Body of pancreas (tissue), 4 donors: Measurements from ENCODE around the gene RPL3. TPM values are rescaled to one million over a fixed set of nuclear protein-coding genes. Genes with fewer than 3 reads are reported as not detected.
A peak's percentile ranks its signal among the peaks of the same experiment; 100 is the strongest.
"Not testable (repeated sequence)": the region's sequence is repeated elsewhere in the genome, so short reads cannot be mapped to it uniquely, and the experiment has no call there.

ENCODE experiments used
- ATAC-seq: fragments of 150-250 bp; one replicate; pipeline ENCODE4 v1.9.1; 2016
- DNase-seq, 4 donors: peaks; one replicate each; pipeline ENCODE4 v3.0.0-alpha.2; 2019
- H3K27ac ChIP-seq, 4 donors: fragments of 200-600 bp; sonication (generic); 1 replicate in 3 of 4; 2 replicates in 1 of 4; pipeline versions ENCODE4 v1.5.1 to v1.6.1; 2016 to 2019; ENCODE audit warnings: mild to moderate bottlenecking in 1 of 4, mixed read lengths in 1 of 4, moderate library complexity in 1 of 4
- H3K27me3 ChIP-seq, 2 donors: fragments of 200-600 bp; sonication (generic); one replicate each; pipeline ENCODE4 v1.6.0; 2016; ENCODE audit warnings: mild to moderate bottlenecking in 1 of 2
- H3K36me3 ChIP-seq, 2 donors: fragments of 200-600 bp; sonication (generic); replicated peaks in 1 of 2; 2 replicates each; pipeline ENCODE4 v1.5.1; 2016; ENCODE audit warnings: low read depth in 2 of 2; ENCODE audit not compliant: insufficient read depth in 1 of 2
- H3K4me1 ChIP-seq: fragments of 200-600 bp; sonication (generic); one replicate; pipeline ENCODE4 v1.6.0; 2016
- H3K4me3 ChIP-seq, 2 donors: fragments of 200-600 bp; sonication (generic); 1 replicate in 1 of 2; 2 replicates in 1 of 2; pipeline ENCODE4 v1.5.1; 2016 to 2019
- H3K9me3 ChIP-seq, 3 donors: fragments of 200-600 bp; sonication (generic); 1 replicate in 2 of 3; 2 replicates in 1 of 3; pipeline ENCODE4 v1.5.1; 2016
- CTCF ChIP-seq, 7 experiments: fragments of 450-650 bp in 4 of 7; fragments of 200-600 bp in 3 of 7; sonication (generic) in 3 of 7; IDR thresholded peaks; one replicate each; pipeline ENCODE4 v1.5.1; 2016 to 2019; ENCODE audit warnings: antibody characterized with exemption in 7 of 7
- POLR2A ChIP-seq, 3 donors: fragments of 450-650 bp; IDR thresholded peaks; one replicate each; pipeline ENCODE4 v1.6.1; 2016; ENCODE audit warnings: antibody characterized with exemption in 3 of 3, mild to moderate bottlenecking in 2 of 3
- WGBS, 2 donors: methylation state at CpG; one replicate each; pipeline ENCODE4 v1.1.5; 2017; 5-methylcytosine and 5-hydroxymethylcytosine counted together
- intact Hi-C: fragments of 100-400 bp; cut with DNase I; formaldehyde crosslinking; loops from one replicate; pipeline ENCODE4 v1.15.1; 2023
- total RNA-seq, 2 donors: library from RNA; depleted of rRNA; stranded (reverse); fragments of >200 nt; gene quantifications; one replicate each; pipeline ENCODE4 v1.1.0, GENCODE V29; 2016

The RPL3 gene
- total RNA-seq, 2 donors from 2014 or later: 1,625 to 1,893 TPM

- WGBS, 2 donors: 31 to 36% methylated on average over 5 of the region's 5 CpGs
- DNase-seq (peak in 2 of 4 donors; percentile 53 to 68), ATAC-seq (peak; percentile 28)
Measured at GRCh38 chr22:39336411-39336810, 17.0 kb upstream of the RPL3 start.

GRCh38 chr22:39332441-39333064 lies 13.1 kb upstream of the RPL3 start:
- Histone ChIP-seq H3K9me3 (no peaks in the 10 kb centered on the region), H3K27ac (peak overlapping the region; percentile 58 to 76 (median 68)), H3K36me3 (no peaks in the 10 kb centered on the region), H3K4me1 (peaks cover 65% of the 10 kb centered on the region), H3K4me3 (no peak overlapping the region), H3K27me3 (no peaks in the 10 kb centered on the region)
- 25 to 26% methylated on average over 5 of the region's 5 CpGs for WGBS, 2 donors
- TF ChIP-seq POLR2A (IDR thresholded peaks at IDR 0.05) (no peak), CTCF (IDR thresholded peaks at IDR 0.05) (no peak)
- peak; percentile 67 to 79 (median 74) for DNase-seq
- intact Hi-C loops: no loop called here
- ATAC-seq: peak; percentile 79

More at GRCh38 chr22:39336411-39336810, 17.0 kb upstream of the RPL3 start:
- H3K27ac ChIP-seq: peak overlapping the region in 3 of 4 donors; percentile 21 to 76 (median 56)
- no peak overlapping the region for H3K4me3 ChIP-seq
- peaks cover 56% of the 10 kb centered on the region for H3K4me1 ChIP-seq
- H3K27me3 ChIP-seq: no peaks in the 10 kb centered on the region
- TF ChIP-seq CTCF (IDR thresholded peaks at IDR 0.05): no peak
- TF ChIP-seq POLR2A (IDR thresholded peaks at IDR 0.05): no peak
- intact Hi-C loops: no loop called here
- H3K9me3 ChIP-seq: no peaks in the 10 kb centered on the region
- no peaks in the 10 kb centered on the region for H3K36me3 ChIP-seq

- H3K36me3 ChIP-seq, intact Hi-C loops, H3K27me3 ChIP-seq, ATAC-seq, H3K4me3 ChIP-seq, DNase-seq, H3K27ac ChIP-seq, H3K9me3 ChIP-seq: not testable (repeated sequence)
- H3K4me1 ChIP-seq: peaks cover 48% of the 10 kb centered on the region
- WGBS, 2 donors: 92 to 100% methylated on average over 1 of the region's 1 CpG
Measured at GRCh38 chr22:39330553-39330952, 11.1 kb upstream of the RPL3 start.

- no peak for TF ChIP-seq CTCF (IDR thresholded peaks at IDR 0.05)
- TF ChIP-seq POLR2A (IDR thresholded peaks at IDR 0.05): no peak
- no peak for DNase-seq
- ATAC-seq: no peak
- H3K4me3 ChIP-seq: no peak overlapping the region
- 85 to 100% methylated on average over 2 to 18 of the region's 18 CpGs for WGBS, 2 donors
- no peaks in the 10 kb centered on the region for H3K9me3 ChIP-seq
- H3K27ac ChIP-seq: no peak overlapping the region
- intact Hi-C loops: no loop called here
- no peaks in the 10 kb centered on the region for H3K27me3 ChIP-seq
- H3K4me1 ChIP-seq: peaks cover 26% of the 10 kb centered on the region
- no peaks in the 10 kb centered on the region for H3K36me3 ChIP-seq
Measured at GRCh38 chr22:39327995-39328754, 8.8 kb upstream of the RPL3 start.

GRCh38 chr22:39325392-39325932 lies 6.0 kb upstream of the RPL3 start:
- 74 to 75% methylated on average over 2 of the region's 2 CpGs for WGBS, 2 donors
- no peak for TF ChIP-seq CTCF (IDR thresholded peaks at IDR 0.05)
- no peak for TF ChIP-seq POLR2A (IDR thresholded peaks at IDR 0.05)
- intact Hi-C loops: no loop called here

GRCh38 chr22:39320616-39321029 lies 1.2 kb upstream of the RPL3 start:
- intact Hi-C loops, H3K4me3 ChIP-seq, H3K27me3 ChIP-seq, ATAC-seq, DNase-seq, H3K9me3 ChIP-seq, H3K36me3 ChIP-seq: not testable (repeated sequence)
- WGBS, 2 donors: 87 to 89% methylated on average over 24 of the region's 24 CpGs
- H3K4me1 ChIP-seq: peaks cover 33% of the 10 kb centered on the region
- peak overlapping the region; percentile 52 to 99 (median 98) for H3K27ac ChIP-seq

More at GRCh38 chr22:39325392-39325932, 6.0 kb upstream of the RPL3 start:
- H3K36me3 ChIP-seq: no peaks in the 10 kb centered on the region
- no peaks in the 10 kb centered on the region for H3K9me3 ChIP-seq
- ATAC-seq: no peak
- H3K4me1 ChIP-seq: peaks cover 4% of the 10 kb centered on the region
- H3K27me3 ChIP-seq: no peaks in the 10 kb centered on the region
- H3K4me3 ChIP-seq: no peak overlapping the region
- DNase-seq: no peak
- H3K27ac ChIP-seq: no peak overlapping the region
